GM23248 (cell line): ENCODE results near the gene HBM.

Experiments
- EZH2 ChIP-seq: fragments of 200-600 bp; sonication (generic); IDR thresholded peaks from 2 replicates; pipeline ENCODE4 v1.6.1; 2018; ENCODE audit warnings: antibody characterized with exemption, mild to moderate bottlenecking; ENCODE audit not compliant: insufficient read depth, poor library complexity, severe bottlenecking
- EZH2phosphoT487 ChIP-seq: fragments of 200-600 bp; sonication (generic); IDR thresholded peaks from 2 replicates; pipeline ENCODE4 v1.6.1; 2018; ENCODE audit warnings: antibody characterized with exemption, moderate library complexity, mild to moderate bottlenecking, low read depth; ENCODE audit not compliant: insufficient read depth

GRCh38 chr16:116015-116414 lies 49.8 kb upstream of the HBM start:
- TF ChIP-seq EZH2 (no peak), EZH2phosphoT487 (no peak)
